GM12891 (cell line): Measurements from ENCODE around the gene BRAP.
A peak's percentile ranks its signal among the peaks of the same experiment; 100 is the strongest.
"Not testable (repeated sequence)": the region's sequence is repeated elsewhere in the genome, so short reads cannot be mapped to it uniquely, and the experiment has no call there.

Source experiments
- DNase-seq: peaks from one replicate; pipeline ENCODE4 v3.0.0; 2011; ENCODE audit warnings: low spot score; ENCODE audit not compliant: insufficient read length
- FAIRE-seq: peaks from 2 replicates; lab custom pipeline; 2011; peaks lifted over from hg19 to GRCh38; lab: Jason Lieb, UNC
- PAX5 ChIP-seq: IDR thresholded peaks from 2 replicates; pipeline ENCODE4 v1.6.1; 2011; ENCODE audit warnings: low read length, moderate library complexity, mild to moderate bottlenecking; ENCODE audit not compliant: insufficient read depth, severe bottlenecking
- POLR2A ChIP-seq: IDR thresholded peaks from 2 replicates; pipeline ENCODE4 v1.6.1; 2011; ENCODE audit warnings: low read depth, low read length, control low read depth
- POLR2AphosphoS5 ChIP-seq: IDR thresholded peaks from 2 replicates; pipeline ENCODE4 v1.6.1; 2011; ENCODE audit warnings: low read depth, low read length, control low read depth
- POU2F2 ChIP-seq: IDR thresholded peaks from 2 replicates; pipeline ENCODE4 v1.6.1; 2011; ENCODE audit warnings: low read depth, mild to moderate bottlenecking, control low read depth, low read length, moderate library complexity
- SPI1 ChIP-seq: IDR thresholded peaks from 2 replicates; pipeline ENCODE4 v1.6.1; 2011; ENCODE audit warnings: low read depth, low read length, control low read depth
- TAF1 ChIP-seq: IDR thresholded peaks from 2 replicates; pipeline ENCODE4 v1.6.1; 2011; ENCODE audit warnings: low read depth, low read length, control low read depth

The BRAP gene

DNA sequence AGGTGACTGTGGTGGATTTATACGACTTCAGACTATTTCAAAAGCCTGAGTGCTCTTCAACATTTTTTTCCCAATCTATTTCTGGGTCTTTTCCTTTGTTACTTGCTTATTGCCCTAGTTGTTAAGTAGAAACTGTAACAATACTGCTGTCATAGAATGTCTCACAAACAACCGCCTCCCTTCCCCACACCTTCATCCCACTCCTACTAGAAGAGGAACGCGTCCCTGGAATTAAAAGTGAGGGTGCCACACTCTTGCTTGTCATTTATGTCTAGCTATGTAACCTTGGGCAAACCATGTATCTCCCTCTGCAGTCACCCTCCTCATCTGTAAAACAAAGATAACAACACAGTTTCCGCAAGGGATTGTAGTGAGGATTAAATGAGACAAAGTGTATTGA is 8.6 kb downstream of the BRAP start:
- DNase-seq (no peak), FAIRE-seq (no peak)
- TF ChIP-seq POU2F2 (no peak), POLR2A (no peak), POLR2AphosphoS5 (no peak)

DNA sequence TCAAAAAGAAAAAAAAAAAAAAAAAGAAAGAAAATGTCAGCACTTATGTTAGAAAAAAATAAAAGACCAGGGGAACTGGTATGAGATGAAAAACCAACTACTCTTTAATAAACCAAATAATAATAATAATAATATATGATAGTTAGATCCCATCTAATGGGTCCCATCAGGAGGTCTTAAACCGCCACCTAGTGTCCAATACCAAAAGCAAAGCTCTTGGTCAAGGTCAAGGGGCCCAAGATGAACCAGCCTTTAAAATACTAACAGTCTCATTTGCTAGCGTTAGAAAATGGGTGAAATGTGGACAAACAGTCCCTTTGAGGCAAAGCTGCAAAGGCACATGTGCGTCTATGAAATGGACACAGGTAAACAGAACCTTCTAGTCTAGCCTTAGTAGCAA is 12.3 kb downstream of the BRAP start:
- no peak for DNase-seq
- FAIRE-seq, result no peak
- TF ChIP-seq POLR2A, result no peak
- no peak for TF ChIP-seq PAX5
- TF ChIP-seq POLR2AphosphoS5, result no peak
- TF ChIP-seq POU2F2, result no peak
- TF ChIP-seq TAF1, result no peak
- TF ChIP-seq SPI1, result no peak

DNA sequence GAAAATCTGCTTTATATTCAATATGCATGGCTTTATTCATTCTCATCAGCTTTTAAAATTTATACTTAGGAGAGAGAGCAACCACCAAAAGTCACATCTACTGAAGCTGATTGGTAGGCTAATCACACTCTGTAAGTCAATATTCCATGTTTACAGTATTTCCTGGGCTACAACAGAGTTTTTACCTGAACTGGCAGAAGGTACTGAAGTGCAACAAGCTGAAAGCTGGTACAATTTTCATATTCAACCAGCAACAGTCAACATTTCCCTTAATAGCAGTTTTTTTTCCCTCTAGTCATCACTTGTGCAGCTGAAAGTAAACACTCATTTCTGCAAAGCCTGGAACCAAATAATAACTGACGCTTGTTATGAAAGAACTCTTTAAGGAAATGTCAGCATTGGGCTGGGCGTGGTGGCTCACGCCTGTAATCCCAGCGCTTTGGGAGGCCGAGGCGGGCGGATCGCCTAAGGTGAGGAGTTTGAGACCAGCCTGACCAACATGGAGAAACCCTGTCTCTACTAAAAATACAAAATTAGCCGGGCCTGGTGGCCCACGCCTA is 12.9 kb downstream of the BRAP start:
- DNase-seq, result no peak
- TF ChIP-seq POLR2A (no peak), PAX5 (no peak), TAF1 (no peak), SPI1 (no peak), POLR2AphosphoS5 (no peak), POU2F2 (no peak)
- FAIRE-seq, result no peak

DNA sequence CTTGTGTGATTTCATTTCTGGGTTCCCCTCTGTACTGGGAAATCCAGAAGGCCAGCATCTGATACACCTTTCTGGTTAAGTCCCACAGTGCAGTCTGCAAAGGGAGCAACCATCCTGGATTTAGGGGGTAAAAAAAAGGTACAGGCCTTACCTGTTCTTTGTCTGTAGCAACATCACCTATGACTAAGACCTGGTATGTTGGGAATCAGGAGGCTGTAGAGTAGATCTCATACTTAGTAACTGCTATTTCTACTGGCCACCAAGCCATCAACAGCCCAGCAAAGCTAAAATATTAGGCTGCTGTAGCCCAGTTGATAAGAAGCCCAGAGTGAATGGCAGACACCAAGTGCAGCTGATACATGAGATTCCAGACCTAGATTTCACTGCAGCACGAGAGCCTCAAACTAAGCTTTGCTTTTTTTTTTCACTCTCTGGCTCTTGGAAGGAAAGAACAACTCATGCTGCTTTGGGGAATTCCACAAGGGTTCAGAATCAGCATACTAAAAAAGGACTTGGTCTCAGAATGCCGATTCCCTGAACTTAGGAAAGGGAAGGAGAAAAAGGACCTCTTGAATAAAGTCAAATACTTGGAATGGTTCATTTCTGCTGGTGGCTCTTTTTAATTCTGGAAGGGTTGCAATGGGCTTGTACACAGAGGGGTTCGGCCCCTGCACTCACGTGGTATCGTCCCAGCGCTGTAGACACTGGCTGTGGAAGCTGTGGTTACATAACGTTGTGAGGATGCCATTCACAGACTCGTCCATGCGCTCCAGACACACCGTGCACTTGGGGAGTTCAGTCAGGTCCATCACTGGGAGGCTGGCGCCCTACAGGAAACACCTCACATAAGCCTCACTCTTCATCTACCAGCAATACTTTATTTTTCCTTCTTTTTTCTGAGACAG is 20.5 kb downstream of the BRAP start:
- FAIRE-seq (no peak), DNase-seq (no peak)
- no peak for TF ChIP-seq POU2F2
- no peak for TF ChIP-seq PAX5
- no peak for TF ChIP-seq SPI1
- no peak for TF ChIP-seq POLR2A

DNA sequence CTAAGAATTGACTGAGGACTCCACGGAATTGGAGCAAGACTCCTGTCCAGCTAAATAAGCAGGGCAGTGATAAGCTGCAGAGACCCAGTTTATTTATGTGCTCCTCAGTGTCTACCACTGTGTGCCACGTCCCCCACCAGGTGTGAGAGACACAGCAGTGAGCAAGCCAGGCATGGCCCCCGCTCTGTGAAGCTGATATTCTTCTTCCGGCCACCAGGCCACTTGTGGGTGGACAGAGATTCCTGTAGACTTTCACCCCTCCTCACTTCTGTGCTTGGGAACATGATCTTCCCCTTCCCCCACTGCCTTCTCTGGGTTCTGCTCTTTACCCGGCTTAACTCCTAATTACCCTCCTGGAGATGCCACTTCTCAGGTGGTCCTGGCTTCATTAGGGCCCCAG is 21.3 kb downstream of the BRAP start:
- TF ChIP-seq POLR2A, result no peak
- no peak for TF ChIP-seq TAF1
- no peak for TF ChIP-seq POU2F2
- TF ChIP-seq SPI1, result no peak
- no peak for TF ChIP-seq PAX5
- TF ChIP-seq POLR2AphosphoS5, result no peak
- FAIRE-seq (no peak), DNase-seq (no peak)

DNA sequence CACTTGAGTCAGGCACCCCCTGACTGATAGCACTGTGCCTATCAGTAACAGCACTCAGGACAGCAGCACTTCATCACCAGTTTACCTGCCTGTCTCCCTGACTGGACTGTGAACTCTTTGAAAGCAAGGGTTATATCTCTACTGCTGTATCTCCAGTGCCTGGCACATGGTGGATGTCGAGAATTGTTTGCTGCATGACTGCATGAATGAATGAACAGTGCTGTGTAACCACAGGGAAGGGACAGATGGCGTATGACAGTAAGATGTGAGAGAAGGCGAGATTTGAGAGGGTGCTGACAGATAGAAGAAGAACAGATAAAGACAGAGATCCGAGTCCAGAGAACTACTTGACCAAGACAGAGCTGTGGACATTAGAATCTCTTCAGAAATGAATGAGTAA is 29.7 kb downstream of the BRAP start:
- FAIRE-seq, result no peak
- TF ChIP-seq POLR2A (no peak), TAF1 (no peak), SPI1 (no peak), POU2F2 (no peak)
- DNase-seq, result no peak

DNA sequence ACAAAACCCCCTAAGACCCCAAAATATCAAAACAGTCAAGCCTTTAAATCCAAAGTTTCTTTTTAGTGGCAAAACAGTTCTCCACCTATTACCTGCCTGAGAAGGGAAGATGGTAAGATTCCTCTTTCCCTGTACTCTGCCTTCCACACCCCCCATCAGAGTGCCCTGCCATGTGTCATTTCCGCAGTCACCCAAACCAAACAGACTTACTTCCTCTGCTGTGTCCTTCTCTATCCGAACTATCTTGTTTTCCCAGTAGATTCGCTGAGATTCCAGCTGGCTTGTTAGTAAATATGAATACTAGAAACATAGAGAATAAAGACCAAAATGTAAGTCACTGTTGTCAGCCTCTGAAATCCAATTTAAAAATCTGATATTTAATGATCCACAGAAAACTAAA is 30.4 kb downstream of the BRAP start:
- no peak for FAIRE-seq

DNA sequence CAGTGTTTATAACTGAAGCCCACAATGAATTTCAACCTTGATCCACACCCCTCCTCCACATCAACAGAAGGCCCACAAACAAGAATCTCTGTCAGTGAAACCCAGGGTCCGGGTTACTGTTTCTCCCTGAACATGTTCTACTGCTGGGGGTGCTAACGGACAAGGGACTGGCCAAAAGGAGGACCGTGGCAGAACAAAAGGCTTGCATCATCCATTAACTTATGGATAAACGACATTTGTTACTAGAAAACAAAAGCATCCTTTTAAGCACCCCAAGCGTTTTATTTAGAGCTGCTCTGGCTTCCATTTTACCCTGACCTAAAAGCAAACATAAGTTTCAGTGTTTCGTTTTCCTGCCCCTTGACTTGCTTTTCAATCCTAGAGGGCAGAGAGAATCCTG is 32.2 kb downstream of the BRAP start:
- DNase-seq (no peak), FAIRE-seq (no peak)

More for the DNA sequence above, 30.4 kb downstream of the BRAP start:
- DNase-seq, result no peak
- TF ChIP-seq SPI1, result no peak
- no peak for TF ChIP-seq TAF1
- TF ChIP-seq POLR2A, result no peak
- TF ChIP-seq POU2F2, result no peak
- TF ChIP-seq PAX5, result no peak

DNA sequence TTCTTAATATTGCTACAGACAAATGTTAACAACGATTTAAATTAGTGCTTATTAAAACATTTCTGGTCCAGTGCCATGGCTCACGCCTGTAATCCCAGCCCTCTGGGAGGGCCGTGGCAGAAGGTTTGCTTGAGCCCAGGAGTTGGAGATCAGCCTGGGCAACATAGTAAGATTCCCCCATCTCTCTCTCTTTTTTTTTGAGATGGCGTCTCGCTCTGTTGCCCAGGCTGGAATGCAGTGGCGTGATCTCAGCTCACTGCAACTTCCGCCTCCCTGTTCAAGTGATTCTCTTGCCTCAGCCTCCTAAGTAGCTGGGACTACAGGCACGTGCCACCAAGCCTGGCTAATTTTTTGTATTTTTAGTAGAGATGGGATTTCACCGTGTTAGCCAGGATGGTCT is 33.2 kb downstream of the BRAP start:
- not testable (repeated sequence) for FAIRE-seq, DNase-seq

More for the DNA sequence above, 32.2 kb downstream of the BRAP start:
- TF ChIP-seq POLR2A, result no peak
- no peak for TF ChIP-seq SPI1
- TF ChIP-seq POLR2AphosphoS5, result no peak
- no peak for TF ChIP-seq TAF1
- TF ChIP-seq POU2F2, result no peak
- no peak for TF ChIP-seq PAX5

DNA sequence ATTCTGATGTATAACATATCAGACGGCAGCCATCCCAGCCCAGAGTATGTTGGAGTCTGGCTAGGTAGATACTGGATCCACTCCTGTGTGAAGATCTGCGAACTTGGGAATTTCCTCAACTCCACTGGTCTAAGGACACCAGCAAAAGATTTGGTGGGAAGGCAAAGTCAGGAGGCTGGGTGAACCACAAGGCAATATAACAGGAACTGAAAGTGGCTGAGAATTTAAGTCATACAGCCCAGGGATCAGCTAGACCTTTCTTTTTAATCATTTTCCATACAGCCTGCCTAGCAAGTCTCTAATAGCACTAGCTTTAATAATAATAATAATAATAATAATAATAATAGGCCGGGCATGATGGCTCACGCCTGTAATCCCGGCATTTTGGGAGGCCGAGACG is 34.8 kb downstream of the BRAP start:
- TF ChIP-seq POLR2A (no peak), SPI1 (peak; percentile 92), POU2F2 (no peak), PAX5 (no peak), TAF1 (no peak), POLR2AphosphoS5 (no peak)
- FAIRE-seq (no peak), DNase-seq (no peak)

DNA sequence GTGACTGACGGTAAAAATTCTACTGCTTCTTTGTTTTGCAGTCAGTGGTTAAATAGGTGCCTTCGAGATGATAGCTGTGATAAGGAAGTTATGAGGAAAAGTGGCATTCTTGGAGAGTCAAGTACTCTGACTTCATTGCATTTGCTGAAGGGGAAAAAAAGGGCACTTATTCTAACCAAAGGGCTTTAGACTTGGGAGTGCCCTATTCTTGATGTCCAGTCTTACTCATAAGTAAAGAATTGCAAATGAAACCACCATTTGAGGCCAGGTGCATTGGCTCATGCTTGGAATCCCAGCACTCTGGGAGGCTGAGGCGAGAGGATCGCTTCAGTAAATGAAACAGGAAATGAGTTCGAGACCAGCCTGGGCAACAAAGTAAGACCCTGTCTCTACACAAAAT is 40.3 kb downstream of the BRAP start:
- TF ChIP-seq TAF1, result no peak
- no peak for TF ChIP-seq PAX5
- no peak for TF ChIP-seq POLR2AphosphoS5
- no peak for TF ChIP-seq POU2F2
- TF ChIP-seq POLR2A, result no peak
- TF ChIP-seq SPI1, result no peak
- DNase-seq, result no peak
- FAIRE-seq, result no peak
